Natural killer cell treated with Interleukin-12 subunit alpha and Interleukin-12 subunit beta and Interleukin-15 and Interleukin-18, amount 100 ng/mL, for 72 hours (primary cell): ENCODE measurements around the gene HOXB9. TPM values are rescaled to one million over a fixed set of nuclear protein-coding genes. Genes with fewer than 3 reads are reported as not detected.

Source experiments
- ATAC-seq, 2 donors: fragments of 150-1000 bp; cut with Tn5 transposase in 1 of 2; sonication (Bioruptor Pico), chemical (Tn5 transposase) in 1 of 2; 2 replicates each; pipeline ENCODE4 v1.10.0; 2021
- DNase-seq: peaks from one replicate; pipeline ENCODE4 v3.0.0; 2022; ENCODE audit warnings: low spot score
- H3K27ac Mint-ChIP-seq, 2 donors: 1 replicate in 1 of 2; 2 replicates in 1 of 2; pipeline ENCODE4 v1.8.0; 2022; ENCODE audit warnings: mixed read lengths in 2 of 2, mild to moderate bottlenecking in 1 of 2, moderate library complexity in 1 of 2
- H3K27me3 Mint-ChIP-seq, 2 donors: 1 replicate in 1 of 2; 2 replicates in 1 of 2; pipeline ENCODE4 v1.8.0; 2022; ENCODE audit warnings: mixed read lengths in 2 of 2
- H3K36me3 Mint-ChIP-seq: one replicate; pipeline ENCODE4 v1.8.0; 2022; ENCODE audit warnings: mixed read lengths
- H3K4me1 Mint-ChIP-seq, 2 donors: 1 replicate in 1 of 2; 2 replicates in 1 of 2; pipeline ENCODE4 v1.8.0; 2022; ENCODE audit warnings: low read depth in 2 of 2, mixed read lengths in 2 of 2, mild to moderate bottlenecking in 1 of 2
- H3K4me3 Mint-ChIP-seq: one replicate; pipeline ENCODE4 v1.8.0; 2022; ENCODE audit warnings: mixed read lengths
- H3K9me3 Mint-ChIP-seq: 2 replicates; pipeline ENCODE4 v1.8.0; 2022; ENCODE audit warnings: mixed read lengths
- total RNA-seq, 2 donors: library from RNA; stranded (reverse); gene quantifications; one replicate each; pipeline ENCODE4 v1.2.3, GENCODE V29; 2022

HOXB9 gene
- total RNA-seq, 2 donors from 2014 or later, result 0.78 to 2.7 TPM

GRCh38 chr17:48596000-48596734 is 30.0 kb downstream of the HOXB9 start:
- Mint-ChIP-seq H3K27me3 (peaks cover 62 to 71% of the 10 kb centered on the region in 2 donors), H3K4me3 (peak overlapping the region; percentile 83), H3K36me3 (no peaks in the 10 kb centered on the region), H3K9me3 (no peaks in the 10 kb centered on the region), H3K4me1 (peaks cover 42 to 55% of the 10 kb centered on the region in 2 donors), H3K27ac (peak overlapping the region in 1 of 2 donors; percentile 20)
- ATAC-seq (no peak), DNase-seq (no peak)

GRCh38 chr17:48595278-48595999 is 30.7 kb downstream of the HOXB9 start:
- H3K4me3 Mint-ChIP-seq, result peak overlapping the region; percentile 83
- H3K4me1 Mint-ChIP-seq, result peaks cover 42 to 55% of the 10 kb centered on the region in 2 donors
- H3K27ac Mint-ChIP-seq, result no peak overlapping the region
- H3K9me3 Mint-ChIP-seq, result no peaks in the 10 kb centered on the region
- peaks cover 60 to 64% of the 10 kb centered on the region in 2 donors for H3K27me3 Mint-ChIP-seq
- H3K36me3 Mint-ChIP-seq, result no peaks in the 10 kb centered on the region
- DNase-seq (no peak), ATAC-seq (no peak)

- ATAC-seq (no peak), DNase-seq (no peak)
- Mint-ChIP-seq H3K4me3 (peak overlapping the region; percentile 83), H3K27me3 (peaks cover 56 to 57% of the 10 kb centered on the region in 2 donors), H3K27ac (peak overlapping the region in 1 of 2 donors; percentile 37), H3K36me3 (no peaks in the 10 kb centered on the region), H3K9me3 (no peaks in the 10 kb centered on the region), H3K4me1 (peaks cover 44 to 55% of the 10 kb centered on the region in 2 donors)
These were observed 31.4 kb downstream of the HOXB9 start for GRCh38 chr17:48594538-48595277.

- H3K9me3 Mint-ChIP-seq, result no peaks in the 10 kb centered on the region
- peak; percentile 78 for DNase-seq
- H3K4me1 Mint-ChIP-seq, result peaks cover 45 to 55% of the 10 kb centered on the region in 2 donors
- peak overlapping the region in 1 of 2 donors; percentile 37 for H3K27ac Mint-ChIP-seq
- peaks cover 51 to 52% of the 10 kb centered on the region in 2 donors for H3K27me3 Mint-ChIP-seq
- H3K36me3 Mint-ChIP-seq, result no peaks in the 10 kb centered on the region
- peak; percentile 65 to 81 for ATAC-seq
- H3K4me3 Mint-ChIP-seq, result peak overlapping the region; percentile 88
These were observed 32.2 kb downstream of the HOXB9 start for GRCh38 chr17:48593840-48594537.

- Mint-ChIP-seq H3K36me3 (no peaks in the 10 kb centered on the region), H3K4me1 (peaks cover 43 to 49% of the 10 kb centered on the region in 2 donors), H3K9me3 (no peaks in the 10 kb centered on the region), H3K4me3 (peak within 1 kb of the TSS; percentile 88), H3K27ac (peak within 1 kb of the TSS; percentile 37 to 39), H3K27me3 (peaks cover 51 to 59% of the 10 kb centered on the region in 2 donors)
- peak; percentile 26 to 43 for ATAC-seq
- no peak for DNase-seq
These were observed 32.9 kb downstream of the HOXB9 start, which contains the start of gene HOXB5 for GRCh38 chr17:48593126-48593829. Gene HOXB5 (minus strand): TSS chr17:48593779. CDS start chr17:48593682, 97 bp downstream.

GRCh38 chr17:48592577-48592976 is 33.6 kb downstream of the HOXB9 start:
- ATAC-seq (peak in 1 of 2 donors; percentile 37), DNase-seq (no peak)
- H3K27me3 Mint-ChIP-seq, result peaks cover 48 to 59% of the 10 kb centered on the region in 2 donors
- H3K4me1 Mint-ChIP-seq, result peaks cover 38 to 42% of the 10 kb centered on the region in 2 donors
- H3K9me3 Mint-ChIP-seq, result no peaks in the 10 kb centered on the region
- H3K4me3 Mint-ChIP-seq, result peak overlapping the region; percentile 88
- H3K36me3 Mint-ChIP-seq, result no peaks in the 10 kb centered on the region
- peak overlapping the region in 1 of 2 donors; percentile 39 for H3K27ac Mint-ChIP-seq

- no peak for ATAC-seq
- Mint-ChIP-seq H3K36me3 (no peaks in the 10 kb centered on the region), H3K9me3 (no peaks in the 10 kb centered on the region), H3K4me1 (peaks cover 37 to 39% of the 10 kb centered on the region in 2 donors), H3K27me3 (peaks cover 46 to 59% of the 10 kb centered on the region in 2 donors), H3K27ac (no peak overlapping the region), H3K4me3 (no peak overlapping the region)
- DNase-seq, result no peak
These were observed 34.1 kb downstream of the HOXB9 start for GRCh38 chr17:48592057-48592514.

GRCh38 chr17:48591255-48592056 is 34.7 kb downstream of the HOXB9 start:
- Mint-ChIP-seq H3K27me3 (peaks cover 40 to 55% of the 10 kb centered on the region in 2 donors), H3K27ac (no peak overlapping the region), H3K9me3 (no peaks in the 10 kb centered on the region), H3K4me3 (peak overlapping the region; percentile 40), H3K4me1 (peaks cover 32 to 35% of the 10 kb centered on the region in 2 donors), H3K36me3 (no peaks in the 10 kb centered on the region)
- ATAC-seq, result no peak
- DNase-seq, result no peak

GRCh38 chr17:48590607-48591161 is 35.5 kb downstream of the HOXB9 start:
- no peak for DNase-seq
- Mint-ChIP-seq H3K36me3 (no peaks in the 10 kb centered on the region), H3K4me3 (peak overlapping the region; percentile 6), H3K27ac (no peak overlapping the region), H3K4me1 (peaks cover 32 to 37% of the 10 kb centered on the region in 2 donors), H3K27me3 (peaks cover 32 to 55% of the 10 kb centered on the region in 2 donors), H3K9me3 (no peaks in the 10 kb centered on the region)
- no peak for ATAC-seq

GRCh38 chr17:48589831-48590606 is 36.1 kb downstream of the HOXB9 start, which contains the start of gene HOXB3:
Gene HOXB3 (minus strand): TSS chr17:48590241. CDS start chr17:48552474, 37,767 bp downstream.
- Mint-ChIP-seq H3K27ac (no peak within 1 kb of the TSS), H3K4me3 (peak within 1 kb of the TSS; percentile 6), H3K36me3 (no peaks in the 10 kb centered on the region), H3K27me3 (peaks cover 25 to 52% of the 10 kb centered on the region in 2 donors), H3K4me1 (peaks cover 33 to 43% of the 10 kb centered on the region in 2 donors), H3K9me3 (no peaks in the 10 kb centered on the region)
- DNase-seq, result no peak
- no peak for ATAC-seq
